ENCODE measurements around the gene MAPT. TPM values are rescaled to one million over a fixed set of nuclear protein-coding genes. Genes with fewer than 3 reads are reported as not detected.

The MAPT gene
- total RNA-seq, 4 donors from 2014 or later: 0.44 to 12.2 (median 3.3) TPM

DNA sequence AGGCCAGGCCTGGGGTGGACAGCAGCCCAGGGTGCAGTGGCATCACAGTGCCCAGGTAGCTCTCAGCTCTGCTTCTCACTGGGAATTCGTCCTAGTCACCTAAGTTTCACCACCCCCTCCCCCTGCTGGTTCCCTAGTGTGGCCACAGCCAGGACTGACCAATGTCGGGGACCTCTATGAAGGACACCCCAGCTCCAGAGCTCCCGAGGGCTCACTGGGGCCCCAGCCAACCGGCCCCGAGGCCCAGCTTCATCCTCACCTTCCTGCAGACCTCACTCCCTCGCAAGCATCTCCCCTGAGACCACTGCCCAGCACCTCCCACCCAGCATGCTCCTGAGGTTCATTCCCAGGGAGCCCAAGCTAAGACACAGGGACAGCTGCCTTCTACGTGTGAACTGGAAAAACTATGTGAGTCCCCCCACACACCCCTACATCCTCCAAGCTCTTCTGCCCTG is 44.8 kb upstream of the MAPT start:
- peaks cover 0 to 51% (median 0%) of the 10 kb centered on the region in 4 donors for H3K27me3 ChIP-seq
- no peak for DNase-seq
- no peaks in the 10 kb centered on the region for H3K9me3 ChIP-seq
- no peaks in the 10 kb centered on the region for H3K36me3 ChIP-seq
- H3K27ac ChIP-seq: no peak overlapping the region
- H3K4me1 ChIP-seq: peaks cover 0 to 3% (median 0%) of the 10 kb centered on the region in 3 donors
- H3K4me3 ChIP-seq: no peak overlapping the region
- intact Hi-C loops (cut with DNase I): no loop called here
- TF ChIP-seq, protein P1, sequence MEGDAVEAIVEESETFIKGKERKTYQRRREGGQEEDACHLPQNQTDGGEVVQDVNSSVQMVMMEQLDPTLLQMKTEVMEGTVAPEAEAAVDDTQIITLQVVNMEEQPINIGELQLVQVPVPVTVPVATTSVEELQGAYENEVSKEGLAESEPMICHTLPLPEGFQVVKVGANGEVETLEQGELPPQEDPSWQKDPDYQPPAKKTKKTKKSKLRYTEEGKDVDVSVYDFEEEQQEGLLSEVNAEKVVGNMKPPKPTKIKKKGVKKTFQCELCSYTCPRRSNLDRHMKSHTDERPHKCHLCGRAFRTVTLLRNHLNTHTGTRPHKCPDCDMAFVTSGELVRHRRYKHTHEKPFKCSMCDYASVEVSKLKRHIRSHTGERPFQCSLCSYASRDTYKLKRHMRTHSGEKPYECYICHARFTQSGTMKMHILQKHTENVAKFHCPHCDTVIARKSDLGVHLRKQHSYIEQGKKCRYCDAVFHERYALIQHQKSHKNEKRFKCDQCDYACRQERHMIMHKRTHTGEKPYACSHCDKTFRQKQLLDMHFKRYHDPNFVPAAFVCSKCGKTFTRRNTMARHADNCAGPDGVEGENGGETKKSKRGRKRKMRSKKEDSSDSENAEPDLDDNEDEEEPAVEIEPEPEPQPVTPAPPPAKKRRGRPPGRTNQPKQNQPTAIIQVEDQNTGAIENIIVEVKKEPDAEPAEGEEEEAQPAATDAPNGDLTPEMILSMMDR (IDR thresholded peaks at IDR 0.05): no peak
- TF ChIP-seq POLR2A (IDR thresholded peaks at IDR 0.05): no peak
- 74 to 84% methylated on average over 4 to 7 of the region's 7 CpGs for WGBS, 2 donors

DNA sequence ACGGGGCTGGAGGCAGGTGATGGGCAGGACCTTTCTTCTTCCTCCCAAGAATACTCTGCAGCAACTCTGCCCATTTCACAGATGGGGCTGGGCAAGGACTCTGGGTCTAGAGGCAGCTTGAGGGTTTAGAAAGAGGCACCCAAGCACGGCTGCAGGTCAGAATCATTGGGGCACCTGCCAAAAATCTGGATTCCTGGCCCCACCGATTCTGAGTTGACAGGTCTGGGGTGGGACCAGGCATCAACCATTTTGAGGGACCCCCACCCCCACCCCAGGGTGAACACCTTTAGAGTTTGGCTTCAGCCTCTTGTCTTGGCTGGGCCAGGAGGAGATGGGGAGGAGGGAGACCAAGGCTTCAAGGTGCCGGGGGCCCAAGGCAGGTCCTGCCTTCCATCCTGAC is 44.3 kb upstream of the MAPT start:
- peaks cover 0 to 53% (median 0%) of the 10 kb centered on the region in 4 donors for H3K27me3 ChIP-seq
- no peak for DNase-seq
- H3K4me3 ChIP-seq: no peak overlapping the region
- no peak for TF ChIP-seq POLR2A (IDR thresholded peaks at IDR 0.05)
- TF ChIP-seq, protein P1 (IDR thresholded peaks at IDR 0.05): no peak
- H3K9me3 ChIP-seq: no peaks in the 10 kb centered on the region
- no peaks in the 10 kb centered on the region for H3K36me3 ChIP-seq
- 57 to 67% methylated on average over 2 of the region's 4 CpGs for WGBS, 2 donors
- H3K4me1 ChIP-seq: peaks cover 0 to 3% (median 0%) of the 10 kb centered on the region in 3 donors
- intact Hi-C loops (cut with DNase I): no loop called here
- no peak overlapping the region for H3K27ac ChIP-seq

DNA sequence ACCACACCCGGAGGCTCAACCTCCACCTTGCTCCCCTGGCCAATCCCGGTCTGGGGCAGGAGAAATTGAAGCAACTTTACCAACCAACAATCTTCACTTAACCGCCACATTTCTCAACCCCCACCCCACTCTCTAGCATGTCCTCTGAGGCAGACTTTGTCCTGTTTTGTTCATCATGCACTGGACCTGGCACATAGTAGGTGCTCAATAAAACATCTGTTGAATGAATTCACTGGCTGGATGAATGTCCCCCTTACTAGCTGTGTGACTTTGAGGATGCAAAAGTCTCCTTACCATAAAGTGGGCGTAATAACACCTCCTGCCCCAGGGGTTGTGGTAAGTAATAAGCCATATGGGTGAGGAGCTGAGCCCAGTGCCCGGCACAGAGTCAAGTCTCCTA is 43.9 kb upstream of the MAPT start:
- peaks cover 0 to 53% (median 0%) of the 10 kb centered on the region in 4 donors for H3K27me3 ChIP-seq
- H3K27ac ChIP-seq: no peak overlapping the region
- no peak for DNase-seq
- H3K4me1 ChIP-seq: peaks cover 0 to 3% (median 0%) of the 10 kb centered on the region in 3 donors
- no peaks in the 10 kb centered on the region for H3K36me3 ChIP-seq
- no peak for TF ChIP-seq POLR2A (IDR thresholded peaks at IDR 0.05)
- TF ChIP-seq, protein P1 (IDR thresholded peaks at IDR 0.05): no peak
- WGBS, 2 donors: 71 to 76% methylated on average over 5 of the region's 5 CpGs
- H3K4me3 ChIP-seq: no peak overlapping the region
- no peaks in the 10 kb centered on the region for H3K9me3 ChIP-seq
- intact Hi-C loops (cut with DNase I): no loop called here

DNA sequence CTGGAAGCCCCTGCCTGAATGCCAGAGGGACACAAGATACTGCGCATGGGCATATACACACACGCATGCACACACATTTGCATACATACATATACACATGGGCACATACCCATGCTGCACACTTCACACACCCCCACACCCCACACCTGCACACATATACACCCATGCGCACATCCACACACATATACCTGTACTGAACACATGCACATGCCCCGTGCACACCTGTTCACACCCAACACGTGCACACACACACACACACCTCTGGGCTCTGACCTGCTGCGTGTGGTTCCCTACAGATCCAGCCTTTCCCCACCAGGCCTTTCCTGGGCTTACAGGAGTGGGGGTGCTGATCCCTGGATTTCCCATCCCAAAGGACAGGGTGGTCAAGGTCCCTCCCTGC is 43.3 kb upstream of the MAPT start:
- Histone ChIP-seq H3K4me1 (peaks cover 0 to 3% (median 0%) of the 10 kb centered on the region in 3 donors), H3K27me3 (peaks cover 0 to 53% (median 0%) of the 10 kb centered on the region in 4 donors), H3K27ac (no peak overlapping the region), H3K4me3 (no peak overlapping the region), H3K36me3 (no peaks in the 10 kb centered on the region), H3K9me3 (no peaks in the 10 kb centered on the region)
- DNase-seq: no peak
- WGBS, 2 donors: 75 to 89% methylated on average over 6 of the region's 6 CpGs
- intact Hi-C loops (cut with DNase I): no loop called here
- TF ChIP-seq POLR2A (IDR thresholded peaks at IDR 0.05): no peak

DNA sequence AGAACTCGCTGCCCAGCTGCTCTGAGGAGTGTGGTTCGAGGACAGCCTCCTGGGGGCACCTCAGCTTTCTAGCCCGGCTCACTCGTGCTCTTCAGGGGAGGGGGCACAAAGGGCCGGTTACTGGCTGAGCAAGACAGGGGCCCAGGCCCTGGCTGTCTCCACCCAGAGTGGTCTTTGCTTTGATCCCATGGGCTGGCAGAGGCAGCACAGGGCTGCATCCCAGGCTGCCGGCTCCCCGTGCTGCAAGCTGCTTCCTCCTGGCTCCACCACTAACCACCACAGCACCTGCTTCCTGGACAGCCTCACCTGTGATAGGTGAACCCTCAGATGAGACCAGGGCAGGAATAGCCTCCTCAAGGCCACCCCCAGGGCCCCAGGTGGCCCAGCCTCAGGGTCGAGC is 42.9 kb upstream of the MAPT start:
- 0 to 20% methylated on average over 1 to 2 of the region's 8 CpGs for WGBS, 2 donors
- intact Hi-C loops (cut with DNase I): no loop called here
- H3K27ac ChIP-seq: no peak overlapping the region
- no peak overlapping the region for H3K4me3 ChIP-seq
- TF ChIP-seq, protein P1 (IDR thresholded peaks at IDR 0.05): no peak
- no peak for TF ChIP-seq POLR2A (IDR thresholded peaks at IDR 0.05)
- H3K4me1 ChIP-seq: peaks cover 0 to 3% (median 0%) of the 10 kb centered on the region in 3 donors
- no peaks in the 10 kb centered on the region for H3K36me3 ChIP-seq
- H3K9me3 ChIP-seq: no peaks in the 10 kb centered on the region
- H3K27me3 ChIP-seq: peaks cover 0 to 49% (median 0%) of the 10 kb centered on the region in 4 donors
- DNase-seq: no peak

DNA sequence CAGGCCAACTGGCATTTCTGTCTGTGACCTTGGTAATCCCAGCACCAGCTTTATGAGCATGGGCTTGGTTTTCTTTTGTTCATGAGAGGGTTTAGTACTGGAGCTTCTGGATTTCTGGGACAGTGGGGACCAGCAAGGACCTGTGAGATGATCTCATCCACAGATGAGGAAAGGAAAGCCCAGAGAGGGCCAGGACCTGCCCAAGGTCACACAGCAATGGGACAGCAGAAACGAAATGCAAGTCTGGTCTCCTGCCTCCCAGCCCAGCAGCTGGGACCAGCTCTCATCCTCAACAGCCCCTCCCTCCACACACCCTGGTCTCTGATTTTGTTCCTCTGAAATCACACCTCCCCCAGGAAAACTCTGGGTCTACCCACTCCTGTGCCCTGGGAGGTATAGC is 42.5 kb upstream of the MAPT start:
- no peak for DNase-seq
- TF ChIP-seq POLR2A (IDR thresholded peaks at IDR 0.05): no peak
- TF ChIP-seq, protein P1 (IDR thresholded peaks at IDR 0.05): no peak
- Histone ChIP-seq H3K36me3 (no peaks in the 10 kb centered on the region), H3K4me3 (no peak overlapping the region), H3K9me3 (no peaks in the 10 kb centered on the region), H3K27me3 (peaks cover 0 to 49% (median 0%) of the 10 kb centered on the region in 4 donors), H3K4me1 (peaks cover 0 to 3% (median 0%) of the 10 kb centered on the region in 3 donors), H3K27ac (no peak overlapping the region)
- WGBS, 2 donors: 40 to 50% methylated on average over 1 of the region's 1 CpG
- intact Hi-C loops (cut with DNase I): no loop called here
